Lower lobe of right lung (tissue), 2 donors: ENCODE data around the gene MROH2B. TPM values are rescaled to one million over a fixed set of nuclear protein-coding genes. Genes with fewer than 3 reads are reported as not detected.

Experiments used
- ATAC-seq, 2 donors: fragments of 200-7000 bp; cut with Tn5 transposase; one replicate each; pipeline ENCODE4 v1.9.1; 2020 to 2022; ENCODE audit warnings: mild to moderate bottlenecking in 2 of 2, moderate library complexity in 2 of 2
- DNase-seq: peaks from one replicate; pipeline ENCODE4 v3.0.0-alpha.2; 2020
- H3K27ac ChIP-seq: fragments of 200-600 bp; one replicate; pipeline ENCODE4 v1.8.0; 2022
- H3K27me3 ChIP-seq: fragments of 200-600 bp; one replicate; pipeline ENCODE4 v1.8.0; 2022; ENCODE audit warnings: low read depth
- H3K36me3 ChIP-seq: fragments of 200-600 bp; one replicate; pipeline ENCODE4 v1.8.0; 2022; ENCODE audit warnings: mild to moderate bottlenecking
- H3K4me1 ChIP-seq: fragments of 200-600 bp; one replicate; pipeline ENCODE4 v1.8.0; 2022
- H3K4me3 ChIP-seq: fragments of 200-600 bp; one replicate; pipeline ENCODE4 v1.8.0; 2022; ENCODE audit warnings: mild to moderate bottlenecking
- H3K9me3 ChIP-seq: fragments of 200-600 bp; one replicate; pipeline ENCODE4 v1.8.0; 2022
- intact Hi-C: fragments of 100-400 bp; cut with DNase I; formaldehyde crosslinking; loops from one replicate; pipeline ENCODE4 v1.11.0; 2022
- long read RNA-seq: library from polyadenylated mRNA; unstranded; transcript quantifications from one replicate; pipeline ENCODE4 v2.0.0, GENCODE V29; 2021
- total RNA-seq: library from RNA; stranded (reverse); fragmentation: NEBNext Ultra II Directional; extraction: Animal tissue kit (Norgen Biotek cat#: 25700); gene quantifications from one replicate; pipeline ENCODE4 v1.2.1, GENCODE V29; 2021
- TF ChIP-seq, protein P1 (sequence below): fragments of 200-600 bp; IDR thresholded peaks from one replicate; pipeline ENCODE4 v1.8.0; 2022; ENCODE audit warnings: antibody characterized with exemption, mild to moderate bottlenecking
- donor health status: DM: no; HTN: yes; CAD: no; lungs with severe emphysema.

MROH2B gene
- total RNA-seq = not detected
- long read RNA-seq = 0 reads

DNA sequence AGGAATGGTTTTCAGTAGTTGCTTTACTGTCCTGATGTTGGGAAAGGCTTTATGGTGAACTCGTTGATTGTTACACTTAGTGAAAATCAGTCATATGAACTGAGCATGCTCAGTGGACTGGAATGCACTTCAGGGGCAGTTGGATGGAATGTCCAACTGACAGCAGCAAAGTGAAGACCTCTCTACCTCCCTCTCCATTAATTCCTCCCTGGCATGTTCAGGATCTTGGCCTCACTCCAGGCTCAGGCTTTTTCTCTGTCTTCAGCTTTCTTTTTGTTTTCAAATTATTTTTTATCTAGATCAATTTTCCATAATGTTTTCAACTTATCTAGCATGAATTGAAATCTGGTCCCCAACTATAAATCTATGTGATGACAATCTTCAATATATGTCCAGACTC, at the start of gene MROH2B:
Gene MROH2B (minus strand): TSS at position 101 of the 400 bp plus-strand sequence. CDS start 490 bp downstream, outside the sequence.
- H3K36me3 ChIP-seq = no peaks in the 10 kb centered on the region
- ATAC-seq = no peak
- intact Hi-C loops = no loop called here
- H3K9me3 ChIP-seq = no peaks in the 10 kb centered on the region
- H3K4me1 ChIP-seq = no peaks in the 10 kb centered on the region
- no peak within 1 kb of the TSS for H3K4me3 ChIP-seq
- no peak for DNase-seq
- H3K27me3 ChIP-seq = no peaks in the 10 kb centered on the region
- no peak within 1 kb of the TSS for H3K27ac ChIP-seq
- TF ChIP-seq, protein P1, sequence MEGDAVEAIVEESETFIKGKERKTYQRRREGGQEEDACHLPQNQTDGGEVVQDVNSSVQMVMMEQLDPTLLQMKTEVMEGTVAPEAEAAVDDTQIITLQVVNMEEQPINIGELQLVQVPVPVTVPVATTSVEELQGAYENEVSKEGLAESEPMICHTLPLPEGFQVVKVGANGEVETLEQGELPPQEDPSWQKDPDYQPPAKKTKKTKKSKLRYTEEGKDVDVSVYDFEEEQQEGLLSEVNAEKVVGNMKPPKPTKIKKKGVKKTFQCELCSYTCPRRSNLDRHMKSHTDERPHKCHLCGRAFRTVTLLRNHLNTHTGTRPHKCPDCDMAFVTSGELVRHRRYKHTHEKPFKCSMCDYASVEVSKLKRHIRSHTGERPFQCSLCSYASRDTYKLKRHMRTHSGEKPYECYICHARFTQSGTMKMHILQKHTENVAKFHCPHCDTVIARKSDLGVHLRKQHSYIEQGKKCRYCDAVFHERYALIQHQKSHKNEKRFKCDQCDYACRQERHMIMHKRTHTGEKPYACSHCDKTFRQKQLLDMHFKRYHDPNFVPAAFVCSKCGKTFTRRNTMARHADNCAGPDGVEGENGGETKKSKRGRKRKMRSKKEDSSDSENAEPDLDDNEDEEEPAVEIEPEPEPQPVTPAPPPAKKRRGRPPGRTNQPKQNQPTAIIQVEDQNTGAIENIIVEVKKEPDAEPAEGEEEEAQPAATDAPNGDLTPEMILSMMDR = no peak

- no peak for DNase-seq
- intact Hi-C loops = no loop called here
- TF ChIP-seq, protein P1 = no peak
Observed at GRCh38 chr5:41120600-41120999, 49.5 kb upstream of the MROH2B start.

GRCh38 chr5:41118177-41118576, 47.0 kb upstream of the MROH2B start:
- DNase-seq (no peak), ATAC-seq (no peak)
- Histone ChIP-seq H3K27ac (no peak overlapping the region), H3K4me3 (no peak overlapping the region), H3K36me3 (no peaks in the 10 kb centered on the region), H3K27me3 (no peaks in the 10 kb centered on the region), H3K4me1 (no peaks in the 10 kb centered on the region), H3K9me3 (no peaks in the 10 kb centered on the region)
- intact Hi-C loops = no loop called here
- TF ChIP-seq, protein P1 = no peak

More at GRCh38 chr5:41120600-41120999, 49.5 kb upstream of the MROH2B start:
- ATAC-seq = no peak
- Histone ChIP-seq H3K27ac (no peak overlapping the region), H3K4me1 (no peaks in the 10 kb centered on the region), H3K27me3 (no peaks in the 10 kb centered on the region), H3K9me3 (no peaks in the 10 kb centered on the region), H3K36me3 (no peaks in the 10 kb centered on the region), H3K4me3 (no peak overlapping the region)

DNA sequence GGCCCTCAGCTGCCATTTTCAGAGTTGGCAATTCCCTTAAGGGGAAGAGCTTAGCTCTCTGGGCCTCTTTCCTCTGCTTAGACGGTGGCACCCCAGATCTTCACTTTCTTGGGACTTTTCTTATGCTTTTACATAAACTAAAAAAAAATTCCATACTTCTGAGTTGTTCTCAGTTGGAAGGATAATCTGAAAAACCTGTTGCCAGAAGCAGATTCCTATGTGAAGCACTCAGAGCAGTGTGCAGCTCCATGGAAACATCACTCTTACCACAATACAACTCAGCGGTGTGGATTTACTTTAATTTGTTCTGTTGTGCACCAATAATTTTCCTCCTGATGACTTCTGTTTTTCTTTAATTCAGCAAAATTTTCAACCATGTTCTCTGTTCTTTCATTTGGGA, 44.1 kb upstream of the MROH2B start:
- Histone ChIP-seq H3K27me3 (no peaks in the 10 kb centered on the region), H3K36me3 (no peaks in the 10 kb centered on the region), H3K9me3 (no peaks in the 10 kb centered on the region), H3K4me1 (no peaks in the 10 kb centered on the region), H3K27ac (no peak overlapping the region), H3K4me3 (no peak overlapping the region)
- TF ChIP-seq, protein P1 = no peak
- ATAC-seq (no peak), DNase-seq (no peak)
- intact Hi-C loops = no loop called here

DNA sequence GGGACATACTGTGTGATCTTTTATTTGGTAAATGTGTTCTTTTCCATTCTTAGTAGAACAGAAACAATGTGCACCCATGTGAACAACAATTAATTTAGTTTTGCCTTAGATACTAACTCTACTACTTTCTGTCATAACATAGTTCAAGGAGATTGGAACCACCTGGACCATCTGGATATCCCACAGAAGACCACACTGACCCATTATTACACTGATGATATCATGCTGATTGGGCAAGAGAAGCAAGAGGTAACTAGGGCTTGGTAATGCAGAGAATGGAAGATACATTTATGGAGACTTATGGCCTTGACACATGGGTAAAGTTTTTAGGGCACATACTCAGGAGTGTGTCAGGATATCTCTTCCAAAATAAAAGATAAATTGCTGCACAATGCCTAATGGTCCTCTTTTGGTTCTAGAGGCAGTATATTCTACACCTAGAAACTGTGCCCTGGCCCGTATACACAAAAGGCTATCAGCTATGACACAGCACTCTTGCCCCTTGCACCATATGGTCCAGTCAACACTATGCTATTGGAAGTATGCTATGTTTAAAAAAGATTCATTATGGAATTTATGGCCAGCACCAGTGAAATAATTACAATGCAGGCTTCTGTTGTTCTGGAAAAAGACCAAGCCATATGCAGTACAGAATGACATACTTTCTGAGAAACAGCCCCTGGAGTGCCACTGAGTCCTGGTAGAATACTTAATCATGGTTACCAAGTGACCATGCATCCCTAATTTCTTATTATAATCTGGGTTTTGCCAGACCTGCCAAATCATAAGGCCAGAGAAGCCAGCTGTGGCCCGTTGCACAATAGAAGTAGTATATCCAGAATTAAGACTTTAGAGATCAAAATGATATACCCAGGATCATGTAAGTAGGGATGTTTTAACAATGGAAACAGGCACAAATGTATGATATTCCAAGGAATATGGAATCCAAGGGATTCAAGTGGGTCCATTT, 41.6 kb upstream of the MROH2B start:
- no peak for ATAC-seq
- H3K36me3 ChIP-seq = no peaks in the 10 kb centered on the region
- H3K4me1 ChIP-seq = no peaks in the 10 kb centered on the region
- TF ChIP-seq, protein P1 = no peak
- H3K4me3 ChIP-seq = no peak overlapping the region
- intact Hi-C loops = no loop called here
- H3K9me3 ChIP-seq = no peaks in the 10 kb centered on the region
- no peak for DNase-seq
- no peak overlapping the region for H3K27ac ChIP-seq
- H3K27me3 ChIP-seq = no peaks in the 10 kb centered on the region
